Measurements from ENCODE around the gene RBM15. TPM values are rescaled to one million over a fixed set of nuclear protein-coding genes. Genes with fewer than 3 reads are reported as not detected.

The RBM15 gene
- total RNA-seq, 3 donors from 2014 or later, result 24.1 to 29.0 (median 26.7) TPM

DNA sequence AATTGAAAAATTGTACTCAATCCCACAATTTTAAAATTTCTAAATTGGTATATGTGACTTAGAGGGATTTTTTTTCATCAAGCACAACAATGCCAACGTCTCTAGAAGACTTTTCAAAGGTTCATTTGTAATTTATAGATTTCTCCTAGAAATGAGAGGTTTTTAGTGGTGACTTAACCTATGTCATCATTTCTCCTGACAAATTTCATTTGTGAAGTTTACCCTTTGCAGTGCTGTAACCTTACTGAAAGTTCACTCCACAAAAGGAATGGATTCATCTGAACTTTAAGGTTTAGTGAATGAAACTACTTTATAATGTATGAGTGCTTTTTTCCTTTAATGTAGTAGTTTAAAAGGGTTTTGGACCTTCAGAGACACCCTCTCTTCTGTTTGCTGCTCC lies 16.1 kb downstream of the RBM15 start:
- no peaks in the 10 kb centered on the region for H3K36me3 ChIP-seq (ENCODE audit: low read depth)
- H3K4me3 ChIP-seq, result no peak overlapping the region
- H3K9me3 ChIP-seq, result no peaks in the 10 kb centered on the region
- peaks cover 18% of the 10 kb centered on the region for H3K4me1 ChIP-seq (ENCODE audit: low read depth)
- ATAC-seq, result no peak
- intact Hi-C loops (cut with DNase I, micrococcal nuclease), result no loop called here
- no peak for DNase-seq
- TF ChIP-seq, protein P1, sequence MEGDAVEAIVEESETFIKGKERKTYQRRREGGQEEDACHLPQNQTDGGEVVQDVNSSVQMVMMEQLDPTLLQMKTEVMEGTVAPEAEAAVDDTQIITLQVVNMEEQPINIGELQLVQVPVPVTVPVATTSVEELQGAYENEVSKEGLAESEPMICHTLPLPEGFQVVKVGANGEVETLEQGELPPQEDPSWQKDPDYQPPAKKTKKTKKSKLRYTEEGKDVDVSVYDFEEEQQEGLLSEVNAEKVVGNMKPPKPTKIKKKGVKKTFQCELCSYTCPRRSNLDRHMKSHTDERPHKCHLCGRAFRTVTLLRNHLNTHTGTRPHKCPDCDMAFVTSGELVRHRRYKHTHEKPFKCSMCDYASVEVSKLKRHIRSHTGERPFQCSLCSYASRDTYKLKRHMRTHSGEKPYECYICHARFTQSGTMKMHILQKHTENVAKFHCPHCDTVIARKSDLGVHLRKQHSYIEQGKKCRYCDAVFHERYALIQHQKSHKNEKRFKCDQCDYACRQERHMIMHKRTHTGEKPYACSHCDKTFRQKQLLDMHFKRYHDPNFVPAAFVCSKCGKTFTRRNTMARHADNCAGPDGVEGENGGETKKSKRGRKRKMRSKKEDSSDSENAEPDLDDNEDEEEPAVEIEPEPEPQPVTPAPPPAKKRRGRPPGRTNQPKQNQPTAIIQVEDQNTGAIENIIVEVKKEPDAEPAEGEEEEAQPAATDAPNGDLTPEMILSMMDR (IDR thresholded peaks at IDR 0.05), result no peak

DNA sequence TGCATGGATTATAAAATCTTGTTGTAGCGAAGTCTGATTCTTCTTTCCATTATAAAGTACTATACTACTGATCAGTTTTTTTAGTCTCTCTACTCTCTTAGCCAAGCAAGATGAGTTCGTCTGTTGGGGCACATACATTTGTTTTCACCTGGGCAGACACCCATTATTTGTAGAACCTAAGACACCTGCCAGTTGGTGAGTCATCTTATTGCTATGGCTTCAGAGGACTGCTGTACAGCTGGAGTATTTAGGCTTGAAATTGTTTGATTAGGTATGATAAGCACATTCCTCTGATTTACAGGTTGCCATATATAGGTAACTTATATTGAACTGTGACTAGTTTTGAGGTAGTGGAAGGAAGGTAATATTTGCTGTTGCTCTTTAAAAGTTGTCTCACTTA lies 17.2 kb downstream of the RBM15 start:
- DNase-seq, result no peak
- TF ChIP-seq, protein P1 (IDR thresholded peaks at IDR 0.05), result no peak
- no peak overlapping the region for H3K4me3 ChIP-seq
- intact Hi-C loops (cut with DNase I, micrococcal nuclease), result no loop called here
- H3K36me3 ChIP-seq (ENCODE audit: low read depth), result no peaks in the 10 kb centered on the region
- ATAC-seq, result peak; percentile 97
- no peaks in the 10 kb centered on the region for H3K9me3 ChIP-seq
- peaks cover 8% of the 10 kb centered on the region for H3K4me1 ChIP-seq (ENCODE audit: low read depth)

DNA sequence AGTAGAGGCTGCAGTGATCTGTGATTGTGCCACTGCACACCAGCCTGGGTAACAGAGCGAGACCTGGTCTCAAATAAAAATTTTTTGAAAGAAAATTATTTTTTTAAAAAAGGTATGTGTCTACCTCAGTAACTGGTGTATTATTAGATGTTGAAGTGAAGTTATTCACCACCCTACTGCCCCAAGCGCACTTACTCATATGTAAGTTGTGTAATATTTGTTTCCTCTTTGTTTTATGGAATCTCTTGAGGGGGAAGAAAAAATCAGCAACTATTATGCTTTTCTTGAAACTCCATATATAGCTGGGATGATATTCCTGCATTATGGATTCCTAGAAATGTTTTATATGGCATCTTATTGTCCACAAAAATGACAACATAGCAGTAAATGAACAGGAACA lies 21.3 kb downstream of the RBM15 start:
- Histone ChIP-seq H3K4me3 (no peak overlapping the region), H3K4me1 (ENCODE audit: low read depth) (peaks cover 8% of the 10 kb centered on the region), H3K36me3 (ENCODE audit: low read depth) (no peaks in the 10 kb centered on the region), H3K9me3 (no peaks in the 10 kb centered on the region)
- intact Hi-C loops (cut with DNase I, micrococcal nuclease), result no loop called here
- DNase-seq, result no peak
- TF ChIP-seq, protein P1 (IDR thresholded peaks at IDR 0.05), result no peak
- ATAC-seq, result no peak

DNA sequence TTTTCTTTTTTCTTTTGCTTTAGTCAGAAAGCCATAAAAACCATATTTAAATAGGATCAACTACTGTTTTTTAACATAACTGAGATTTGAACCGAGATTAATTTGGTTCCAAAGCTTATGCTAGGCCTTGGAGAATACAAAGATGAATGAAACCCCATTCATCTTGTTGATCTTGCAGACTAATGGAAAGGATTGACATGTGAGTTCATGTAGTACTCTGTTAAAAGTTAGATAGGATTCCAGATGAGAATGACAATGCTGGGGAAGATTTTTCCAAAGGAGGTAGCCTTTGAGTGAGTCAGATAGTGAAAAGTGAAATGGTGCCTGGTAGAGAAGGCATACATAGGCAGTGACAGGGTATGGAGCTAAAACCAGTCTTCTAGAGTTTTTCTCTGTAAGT lies 22.7 kb downstream of the RBM15 start:
- intact Hi-C loops (cut with DNase I, micrococcal nuclease), result no loop called here
- no peaks in the 10 kb centered on the region for H3K9me3 ChIP-seq
- H3K36me3 ChIP-seq (ENCODE audit: low read depth), result no peaks in the 10 kb centered on the region
- DNase-seq (no peak), ATAC-seq (no peak)
- no peak overlapping the region for H3K4me3 ChIP-seq
- H3K4me1 ChIP-seq (ENCODE audit: low read depth), result peaks cover under 1% of the 10 kb centered on the region
- TF ChIP-seq, protein P1 (IDR thresholded peaks at IDR 0.05), result no peak

DNA sequence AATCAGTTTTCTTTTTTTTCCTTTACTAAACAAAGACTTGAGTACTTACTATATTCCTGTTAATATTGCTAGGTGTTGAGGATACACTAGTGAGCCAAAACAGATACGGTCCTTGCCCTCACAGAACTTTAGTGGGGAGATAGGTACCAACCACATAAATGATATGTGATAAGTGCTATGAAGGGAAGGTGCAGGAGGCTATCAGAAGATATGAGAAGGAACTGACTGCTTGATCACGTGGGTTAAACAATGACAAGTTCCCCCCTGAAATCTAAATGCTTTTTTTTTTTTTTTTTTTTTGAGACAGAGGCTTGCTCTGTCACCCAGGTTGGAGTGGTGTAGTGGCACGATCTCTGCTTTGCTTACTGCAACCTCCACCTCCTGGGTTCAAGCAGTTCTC lies 25.0 kb downstream of the RBM15 start:
- intact Hi-C loops (cut with DNase I, micrococcal nuclease), result no loop called here
- Histone ChIP-seq H3K9me3 (no peaks in the 10 kb centered on the region), H3K4me1 (ENCODE audit: low read depth) (no peaks in the 10 kb centered on the region), H3K4me3 (no peak overlapping the region), H3K36me3 (ENCODE audit: low read depth) (no peaks in the 10 kb centered on the region)
- no peak for ATAC-seq
- DNase-seq, result no peak
- TF ChIP-seq, protein P1 (IDR thresholded peaks at IDR 0.05), result no peak

DNA sequence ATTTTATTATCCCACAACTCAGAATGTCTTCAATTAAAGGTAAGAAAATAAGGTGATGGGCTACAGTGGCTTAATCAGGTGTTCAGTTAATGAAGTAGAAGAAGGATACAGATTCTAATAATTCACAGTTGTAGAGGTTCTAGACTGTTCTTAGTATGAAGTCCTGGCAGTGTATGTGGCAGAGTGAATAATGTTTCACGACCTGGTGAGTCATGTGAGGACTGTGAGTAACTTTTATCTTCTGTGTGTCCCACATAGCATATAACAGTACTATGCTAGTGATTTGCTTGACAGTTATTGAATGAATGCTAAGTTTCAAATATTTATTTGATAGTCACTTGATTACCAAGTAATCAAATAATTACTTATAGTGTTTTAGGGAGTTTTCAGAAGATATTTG lies 31.6 kb downstream of the RBM15 start:
- Histone ChIP-seq H3K4me1 (ENCODE audit: low read depth) (no peaks in the 10 kb centered on the region), H3K9me3 (no peaks in the 10 kb centered on the region), H3K36me3 (ENCODE audit: low read depth) (no peaks in the 10 kb centered on the region), H3K4me3 (no peak overlapping the region)
- TF ChIP-seq, protein P1 (IDR thresholded peaks at IDR 0.05), result no peak
- intact Hi-C loops (cut with DNase I, micrococcal nuclease), result no loop called here
- DNase-seq (no peak), ATAC-seq (peak; percentile 55)

All from mucosa of descending colon (tissue), 3 donors.